NOMO-1 treated with dmso at 0.1 percent for 144 hours (cell line): Measurements from ENCODE around the gene FGD4.
A peak's percentile ranks its signal among the peaks of the same experiment; 100 is the strongest.

Source experiments
- DNase-seq: peaks from one replicate; lab custom pipeline; 2025; ENCODE audit not compliant: unreplicated experiment; lab: John Stamatoyannopoulos, UW

FGD4 gene

DNA sequence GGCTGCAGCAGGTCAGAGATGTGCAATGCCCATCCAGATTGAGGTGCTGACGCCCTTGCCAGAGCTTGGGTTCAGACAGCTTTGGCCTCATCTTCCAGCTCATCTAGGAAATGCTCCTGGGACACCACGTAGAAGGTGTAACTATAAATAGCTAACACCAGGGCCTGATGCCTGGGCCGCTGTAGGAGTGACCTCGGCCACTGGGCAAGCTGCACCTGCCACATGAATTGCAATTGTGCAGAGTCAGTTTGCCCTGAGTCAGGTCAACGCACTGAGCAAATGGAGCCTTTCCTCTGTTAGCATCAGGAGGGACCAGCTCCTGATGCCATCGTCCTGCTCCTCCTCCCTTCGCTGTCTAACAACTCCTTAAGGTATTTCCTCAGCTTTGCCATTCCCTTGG lies 262.3 kb downstream of the FGD4 start:
- DNase-seq: no peak

DNA sequence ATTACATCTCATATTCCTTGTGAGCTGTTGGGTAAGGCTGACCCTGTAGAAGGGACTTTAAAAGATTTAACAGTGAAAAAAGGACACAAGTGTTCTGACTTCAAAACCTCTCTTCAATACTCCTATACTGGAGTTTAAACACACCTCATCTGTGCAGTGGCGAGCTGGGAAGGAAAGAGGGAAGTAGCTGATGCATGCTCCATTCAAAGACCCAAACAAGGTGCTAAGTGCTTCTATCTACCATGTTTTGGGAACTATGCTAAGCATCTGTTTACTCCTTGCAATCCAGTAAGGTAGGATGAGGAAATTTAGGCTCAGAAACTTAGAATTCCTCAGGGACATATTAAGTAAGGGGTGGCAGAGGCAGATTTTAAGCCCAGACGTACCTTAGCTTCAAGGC lies 263.3 kb downstream of the FGD4 start:
- no peak for DNase-seq

DNA sequence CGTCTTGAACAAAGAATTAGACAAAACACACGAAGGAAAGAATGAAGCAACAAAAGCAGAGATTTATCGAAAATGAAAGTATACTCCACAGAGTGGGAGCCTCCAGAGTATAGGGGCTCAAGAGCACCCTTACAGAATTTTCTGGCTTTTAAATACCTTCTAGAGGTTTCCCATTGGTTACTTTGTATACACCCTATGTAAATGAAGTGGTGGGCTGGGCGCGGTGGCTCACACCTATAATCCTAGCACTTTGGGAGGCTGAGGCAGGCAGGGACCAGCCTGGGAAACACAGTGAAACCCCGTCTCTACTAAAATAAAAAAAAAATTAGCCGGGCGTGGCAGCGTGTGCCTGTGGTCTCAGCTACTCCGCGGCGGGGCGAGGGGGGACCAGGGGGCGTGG lies 266.7 kb downstream of the FGD4 start:
- no peak for DNase-seq

DNA sequence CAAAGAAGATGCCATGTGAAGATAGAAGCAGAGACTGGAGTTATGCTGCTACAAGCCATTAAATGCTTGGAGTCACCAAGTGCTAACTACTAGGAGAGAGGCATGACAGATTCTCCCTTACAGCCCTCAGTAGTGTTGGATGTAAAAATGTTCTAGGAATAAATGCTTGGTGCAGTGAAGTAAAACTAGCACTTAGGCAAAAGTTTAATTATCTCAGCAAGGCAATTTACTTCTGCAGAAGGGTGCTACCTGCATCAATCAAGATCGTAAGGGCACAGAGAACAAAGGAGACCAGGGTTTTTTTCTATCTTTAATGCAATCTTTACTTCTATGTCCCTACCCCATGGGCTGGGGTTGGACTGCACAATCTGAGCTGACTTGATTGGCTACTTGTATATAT lies 270.2 kb downstream of the FGD4 start:
- no peak for DNase-seq

DNA sequence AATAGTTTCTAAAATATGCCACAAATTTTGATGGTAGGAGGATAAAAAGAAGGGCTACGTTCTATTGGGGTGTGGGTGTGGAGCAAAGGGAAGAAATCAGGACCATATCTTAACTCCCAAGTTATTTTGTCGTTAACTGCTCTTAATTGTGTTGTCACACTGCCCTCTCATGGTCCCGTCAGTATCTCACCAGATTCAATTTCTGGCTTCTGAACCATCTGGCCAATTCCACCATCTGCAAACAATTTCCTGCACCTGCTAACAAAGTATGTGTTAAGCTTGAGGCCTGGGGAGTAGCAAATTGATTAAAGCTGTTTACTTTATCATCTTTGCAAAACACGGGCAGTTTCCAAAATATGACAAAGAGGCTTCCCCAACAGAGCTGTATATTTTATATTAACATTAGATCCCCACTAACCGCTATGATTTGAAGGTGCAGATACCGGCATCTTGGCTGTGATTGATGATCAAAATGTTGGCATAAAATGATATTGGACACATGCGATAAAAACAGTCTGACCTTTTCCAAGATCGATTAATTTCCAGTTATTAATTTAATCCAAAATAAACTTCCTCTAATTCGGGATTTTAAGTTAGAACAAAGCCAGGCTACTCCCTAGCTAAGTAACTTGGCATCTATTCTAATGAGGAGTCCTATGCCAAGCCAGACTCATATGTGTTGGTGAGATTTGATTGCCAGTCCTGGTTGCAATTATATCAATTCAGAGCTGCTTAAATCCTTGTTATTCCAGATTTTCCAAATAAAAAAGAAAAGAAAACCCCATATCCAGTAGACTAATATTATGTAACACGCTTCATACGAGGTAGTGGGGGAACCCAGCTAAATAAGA lies 272.8 kb downstream of the FGD4 start:
- DNase-seq: peak; percentile 47

DNA sequence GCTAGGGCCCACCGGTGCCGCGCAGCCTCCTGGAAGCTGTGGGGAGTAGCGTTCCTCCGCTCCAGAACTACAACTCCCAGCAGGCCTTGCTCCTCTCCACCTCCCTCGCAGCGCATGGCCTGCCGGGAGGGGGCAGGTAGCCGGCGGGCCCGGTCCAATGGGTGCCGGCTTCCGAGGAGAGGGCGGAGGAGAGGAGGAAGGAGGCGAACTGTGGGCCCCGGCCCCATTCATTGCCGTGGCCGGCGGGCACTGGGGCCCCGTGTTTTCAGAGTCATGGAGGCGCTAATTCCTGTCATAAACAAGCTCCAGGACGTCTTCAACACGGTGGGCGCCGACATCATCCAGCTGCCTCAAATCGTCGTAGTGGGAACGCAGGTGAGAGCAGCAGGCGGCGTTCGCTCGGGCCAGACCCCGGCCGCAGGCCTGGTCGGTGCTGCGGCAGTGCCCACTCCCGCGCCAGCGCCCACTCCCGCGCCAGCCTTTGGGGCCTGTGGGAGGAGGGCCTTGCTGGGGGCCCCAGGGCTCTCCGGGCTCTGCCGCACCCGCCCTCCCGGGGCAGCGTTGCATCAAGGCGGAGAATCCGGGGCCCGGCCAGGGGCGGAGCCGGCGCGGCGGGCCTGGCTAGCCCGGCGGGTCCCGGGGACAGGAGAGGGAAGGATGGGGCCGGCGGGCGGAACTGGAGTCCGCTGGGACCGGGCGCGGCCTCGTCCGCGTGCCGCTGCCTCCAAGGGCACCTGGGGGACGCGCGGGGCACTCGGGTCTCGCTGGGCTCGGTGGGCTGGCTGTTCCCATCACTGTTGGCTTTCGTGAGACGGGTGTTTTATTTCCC lies 279.9 kb downstream of the FGD4 start, which contains the start of gene DNM1L:
Gene DNM1L, plus strand, starts transcription at position 211 of the 829 bp plus-strand sequence. Its CDS starts 63 bp downstream, at position 274.
- peak; percentile 96 for DNase-seq

DNA sequence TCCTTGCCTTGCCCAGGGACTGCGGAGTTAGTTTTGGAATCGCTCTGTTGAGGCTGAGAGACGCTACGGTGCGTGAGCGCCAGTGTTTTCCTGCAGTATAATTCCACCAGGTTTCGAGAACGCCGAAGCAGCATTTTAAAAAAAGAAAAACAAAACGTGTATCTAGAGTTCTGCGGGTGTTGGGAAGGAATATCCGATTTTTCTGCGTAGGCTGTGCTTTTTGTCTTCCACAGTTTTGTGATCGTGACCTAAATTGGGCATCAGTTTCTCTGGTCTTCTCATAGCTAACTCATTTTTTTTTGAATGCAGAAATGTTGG lies 280.5 kb downstream of the FGD4 start:
- peak; percentile 44 for DNase-seq

DNA sequence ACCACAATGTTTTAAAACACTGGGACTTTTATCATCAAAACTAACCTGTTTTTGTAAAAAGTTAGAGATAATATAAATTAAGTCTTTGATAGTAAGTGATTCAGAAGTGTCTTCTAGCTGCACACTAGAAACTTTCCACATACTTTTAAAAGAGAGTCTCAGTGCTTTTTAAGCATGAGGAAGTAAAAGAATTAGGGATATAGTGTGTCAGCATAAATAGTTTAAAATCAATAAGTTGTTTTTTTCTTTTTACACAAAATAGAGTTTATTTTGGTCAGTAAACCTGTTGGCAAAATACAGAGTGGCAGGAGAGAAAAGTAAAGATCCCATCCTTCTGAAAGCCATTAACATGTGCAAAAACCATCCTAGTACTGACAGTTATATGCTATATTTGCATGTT lies 281.4 kb downstream of the FGD4 start:
- DNase-seq: no peak

DNA sequence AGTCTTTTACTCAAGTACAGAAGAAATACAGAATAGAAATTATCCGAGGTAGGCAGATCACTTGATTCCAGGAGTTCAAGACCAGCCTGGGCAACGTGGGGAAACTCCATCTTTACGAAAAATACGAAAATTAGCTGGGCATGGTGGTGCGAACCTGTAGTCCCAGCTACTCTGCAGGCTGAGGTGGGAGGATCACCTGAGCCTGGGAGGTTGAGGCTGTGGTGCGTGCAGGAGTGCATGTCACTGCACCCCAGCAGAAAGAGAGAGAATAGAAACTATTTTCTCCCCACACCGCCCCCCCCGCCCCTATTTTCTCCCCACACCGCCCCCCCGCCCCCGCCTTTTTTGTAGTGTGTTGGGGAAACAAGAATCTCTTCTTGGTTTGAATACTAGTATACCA lies 281.9 kb downstream of the FGD4 start:
- no peak for DNase-seq

DNA sequence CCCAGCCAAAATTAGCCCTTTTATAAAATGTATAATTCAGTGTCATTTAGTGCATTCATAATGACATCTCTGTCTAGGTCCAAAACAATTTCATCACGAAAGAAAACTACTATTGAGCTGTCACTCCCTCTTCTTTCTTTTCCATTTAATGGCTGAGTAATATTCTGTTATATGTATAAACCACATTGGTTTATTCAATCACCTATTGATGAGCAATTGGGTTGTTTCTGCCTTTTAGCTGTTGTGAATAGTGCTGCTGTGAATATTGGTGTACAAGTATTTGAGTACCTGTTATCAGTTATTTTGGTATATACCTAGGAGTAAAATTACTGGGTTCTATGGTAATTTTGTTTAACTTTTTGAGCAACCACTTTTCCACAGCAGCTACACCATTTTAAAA lies 287.0 kb downstream of the FGD4 start:
- DNase-seq: no peak

DNA sequence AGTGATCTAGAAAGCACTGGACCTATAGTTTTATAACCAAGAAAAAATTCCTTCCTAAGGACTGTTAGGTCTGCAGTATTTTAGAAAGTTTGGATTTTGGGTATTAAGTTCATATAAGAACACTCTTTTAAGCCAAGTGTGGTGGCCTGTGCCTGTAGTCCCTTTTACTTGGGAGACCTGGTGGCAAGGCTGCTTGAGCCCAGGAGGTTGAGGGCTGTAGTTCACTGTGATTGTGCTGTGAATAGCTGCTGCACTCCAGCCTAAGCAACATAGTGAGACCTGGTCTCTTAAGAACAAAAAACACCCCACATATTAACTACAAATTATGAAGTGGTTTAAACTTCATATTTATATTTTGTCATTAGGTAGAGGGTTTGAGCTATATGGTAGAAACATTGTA lies 289.4 kb downstream of the FGD4 start:
- no peak for DNase-seq

DNA sequence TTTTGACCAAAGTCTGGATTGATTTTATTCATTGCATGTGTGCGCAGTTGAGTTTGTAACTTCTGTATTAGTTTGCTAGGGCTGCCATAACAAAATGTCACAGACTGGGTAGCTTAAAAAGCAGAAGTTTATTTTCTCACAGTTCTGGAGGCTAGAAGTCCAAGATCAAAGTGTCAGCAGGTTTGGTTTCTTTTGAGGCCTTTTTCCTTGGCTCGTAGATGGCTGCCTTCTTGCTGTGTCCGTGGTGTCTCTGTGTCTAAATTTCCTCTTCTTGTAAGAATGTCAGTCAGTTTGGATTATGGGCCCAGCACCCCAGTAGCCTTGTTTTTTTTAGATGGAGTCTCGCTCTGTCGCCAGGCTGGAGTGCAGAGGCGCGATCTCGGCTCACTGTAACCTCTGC lies 291.6 kb downstream of the FGD4 start:
- no peak for DNase-seq

DNA sequence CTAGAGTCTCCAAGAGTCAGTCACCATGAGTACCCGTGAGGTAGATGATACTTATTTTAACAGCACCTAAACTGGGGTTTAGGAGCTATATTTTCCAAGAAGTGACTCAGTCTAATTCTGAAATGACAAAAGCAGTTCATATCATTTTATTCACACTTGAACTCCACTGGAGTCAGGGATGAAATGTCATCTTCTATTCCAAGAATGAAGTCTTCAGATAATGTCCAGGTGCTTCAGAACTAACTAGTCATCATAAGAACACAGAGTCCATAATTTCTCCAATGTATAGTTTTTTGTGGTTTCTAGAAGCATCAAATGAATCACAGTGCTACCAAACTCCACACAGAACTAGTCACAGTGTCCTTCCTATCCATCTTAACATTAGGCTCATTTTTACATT lies 293.0 kb downstream of the FGD4 start:
- no peak for DNase-seq

DNA sequence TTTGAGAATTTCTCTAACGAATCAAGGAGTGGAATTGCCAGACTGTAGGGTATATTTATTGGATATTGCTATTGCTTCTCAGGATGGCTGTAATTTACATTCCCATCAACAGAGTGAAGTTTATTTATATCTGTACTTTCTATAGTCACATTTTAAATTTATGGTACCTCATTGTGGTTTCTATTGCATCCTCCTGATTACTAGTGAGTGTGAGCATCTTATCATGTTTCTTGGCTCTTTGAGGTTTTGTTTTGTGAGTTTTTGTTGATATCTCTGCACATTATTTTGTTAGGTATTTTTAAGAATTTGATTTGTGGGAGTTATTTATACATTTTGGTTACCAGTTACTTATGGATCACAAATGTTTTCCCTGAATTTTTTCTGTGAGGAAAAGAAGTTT lies 293.7 kb downstream of the FGD4 start:
- no peak for DNase-seq
